Measurements from ENCODE around the gene TMEM63A. TPM values are rescaled to one million over a fixed set of nuclear protein-coding genes. Genes with fewer than 3 reads are reported as not detected.

TMEM63A gene
- polyA plus RNA-seq, 1 experiment: 17.1 TPM

GRCh38 chr1:225886159-225887029 is 4.2 kb upstream of the TMEM63A start:
- Histone ChIP-seq H3K9me3 (ENCODE audit: control insufficient read depth, insufficient read depth, low read length) (no peaks in the 10 kb centered on the region; the same call in 1 of the 2 replicates), H3K4me3 (ENCODE audit: low read depth, low read length) (no peak overlapping the region), H3K27ac (ENCODE audit: low read depth, low read length) (no peak overlapping the region), H3K27me3 (ENCODE audit: control insufficient read depth, insufficient read depth, low read length) (no peaks in the 10 kb centered on the region)
- no peak for TF ChIP-seq CTCF (IDR thresholded peaks at IDR 0.05; ENCODE audit: low read depth, low read length)
- CTCF ChIA-PET: interaction anchor here (0.6 kb wide), 1 partner anchor 41 kb away, joined by 3 read pairs; no protein-coding TSS in a partner anchor
- POLR2A ChIA-PET: no interaction called here
- DNase-seq (ENCODE audit: low read depth, low spot score): no peak

DNA sequence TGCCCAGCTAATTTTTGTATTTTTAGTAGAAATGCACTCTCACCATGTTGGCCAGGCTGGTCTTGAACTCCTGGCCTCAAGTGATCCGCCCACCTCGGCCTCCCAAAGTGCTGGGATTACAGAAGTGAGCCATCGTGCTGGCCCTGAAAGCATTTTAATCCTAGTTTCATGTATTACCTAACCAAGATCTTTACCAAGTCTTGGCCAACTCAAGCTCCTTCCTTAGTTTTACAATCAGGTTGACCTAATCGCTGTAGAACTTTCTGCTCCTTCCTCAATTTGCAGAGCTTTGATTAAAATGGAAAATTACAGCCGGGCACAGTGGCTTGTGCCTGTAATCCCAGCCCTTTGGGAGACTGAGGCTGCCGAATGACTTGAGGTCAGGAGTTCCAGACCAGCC is 3.2 kb upstream of the TMEM63A start:
- no peaks in the 10 kb centered on the region; the same call in 1 of the 2 replicates for H3K9me3 ChIP-seq (ENCODE audit: control insufficient read depth, insufficient read depth, low read length)
- no peak for TF ChIP-seq CTCF (IDR thresholded peaks at IDR 0.05; ENCODE audit: low read depth, low read length)
- DNase-seq (ENCODE audit: low read depth, low spot score): no peak
- POLR2A ChIA-PET: no interaction called here
- H3K27me3 ChIP-seq (ENCODE audit: control insufficient read depth, insufficient read depth, low read length): no peaks in the 10 kb centered on the region
- no peak overlapping the region for H3K4me3 ChIP-seq (ENCODE audit: low read depth, low read length)
- H3K27ac ChIP-seq (ENCODE audit: low read depth, low read length): no peak overlapping the region
- CTCF ChIA-PET: interaction anchor here (0.6 to 2.3 kb wide), 2 partner anchors 26 to 40 kb away, joined by 3 to 11 read pairs; no protein-coding TSS in a partner anchor

GRCh38 chr1:225883616-225884265 is 1.6 kb upstream of the TMEM63A start:
- Histone ChIP-seq H3K9me3 (ENCODE audit: control insufficient read depth, insufficient read depth, low read length) (no peaks in the 10 kb centered on the region; the same call in 1 of the 2 replicates), H3K27me3 (ENCODE audit: control insufficient read depth, insufficient read depth, low read length) (no peaks in the 10 kb centered on the region), H3K4me3 (ENCODE audit: low read depth, low read length) (no peak overlapping the region), H3K27ac (ENCODE audit: low read depth, low read length) (no peak overlapping the region)
- DNase-seq (ENCODE audit: low read depth, low spot score): no peak
- TF ChIP-seq CTCF (IDR thresholded peaks at IDR 0.05; ENCODE audit: low read depth, low read length): no peak
- POLR2A ChIA-PET: interaction anchor here (1.2 kb wide), 1 partner anchor 116 kb away, joined by 4 read pairs; no protein-coding TSS in a partner anchor
- CTCF ChIA-PET: interaction anchor here (1.0 to 3.2 kb wide), 7 partner anchors 12 to 410 kb away, joined by 3 to 15 read pairs (median 5); partner anchors contain the start of gene SRP9

DNA sequence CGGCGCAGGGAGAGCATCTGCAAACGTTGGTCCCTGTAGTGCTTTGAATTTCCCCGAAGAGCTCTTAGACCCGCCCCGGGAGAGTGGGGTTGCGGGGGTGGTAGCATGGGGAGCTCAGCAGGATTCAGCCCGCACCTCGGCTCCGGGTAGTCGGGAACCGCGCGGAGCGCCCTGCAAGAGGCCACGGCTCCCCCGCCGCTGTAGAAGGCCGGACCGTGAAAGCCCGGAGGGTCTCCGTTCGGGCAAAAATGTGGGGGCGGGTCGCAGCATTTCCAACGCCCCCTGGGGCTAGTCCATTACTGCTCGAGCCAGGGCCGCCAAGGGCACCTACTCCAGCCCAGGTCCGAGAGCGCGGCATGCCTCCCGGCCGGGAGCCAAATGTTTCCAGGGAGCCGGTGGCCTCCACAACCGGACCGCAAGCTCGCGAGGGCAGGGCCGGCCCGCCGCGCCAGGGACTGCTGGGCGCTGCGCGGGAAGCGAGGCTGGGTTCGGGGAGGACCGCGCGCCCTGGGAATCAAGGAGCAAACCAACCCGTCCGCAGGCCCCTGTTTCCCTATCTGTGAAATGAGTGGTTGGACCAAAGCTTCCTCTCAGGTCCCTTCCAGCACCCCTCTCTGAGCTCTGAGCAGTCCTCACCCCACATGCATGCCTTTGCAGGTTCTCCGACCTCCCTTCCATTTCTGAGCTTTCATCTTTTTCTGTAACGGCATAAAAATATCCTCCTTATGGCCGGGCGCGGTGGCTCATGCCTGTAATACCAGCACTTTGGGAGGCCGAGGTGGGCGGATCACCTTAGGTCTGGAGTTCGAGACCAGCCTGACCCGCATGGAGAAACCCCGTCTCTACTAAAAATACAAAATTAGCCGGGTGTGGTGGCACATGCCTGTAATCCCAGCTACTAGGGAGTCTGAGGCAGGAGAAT is 775 bp upstream of the TMEM63A start:
- Histone ChIP-seq H3K4me3 (ENCODE audit: low read depth, low read length) (peak overlapping the region; percentile 89), H3K27ac (ENCODE audit: low read depth, low read length) (peak overlapping the region; percentile 31), H3K27me3 (ENCODE audit: control insufficient read depth, insufficient read depth, low read length) (no peaks in the 10 kb centered on the region), H3K9me3 (ENCODE audit: control insufficient read depth, insufficient read depth, low read length) (no peaks in the 10 kb centered on the region; the same call in 1 of the 2 replicates)
- ChIA-PET CTCF (interaction anchor here (0.8 to 3.2 kb wide), 13 partner anchors 11 to 410 kb away, joined by 3 to 15 read pairs (median 4); partner anchors contain the start of gene SRP9), POLR2A (interaction anchor here (0.6 to 2.0 kb wide), 12 partner anchors 12 to 183 kb away, joined by 3 to 7 read pairs (median 3); partner anchors contain the start of genes PYCR2 and SRP9)
- TF ChIP-seq CTCF (IDR thresholded peaks at IDR 0.05; ENCODE audit: low read depth, low read length): no peak
- no peak for DNase-seq (ENCODE audit: low read depth, low spot score)

Measured in AG04450 (cell line).